ENCODE data around the gene STK39.

- TF ChIP-seq, protein P1, sequence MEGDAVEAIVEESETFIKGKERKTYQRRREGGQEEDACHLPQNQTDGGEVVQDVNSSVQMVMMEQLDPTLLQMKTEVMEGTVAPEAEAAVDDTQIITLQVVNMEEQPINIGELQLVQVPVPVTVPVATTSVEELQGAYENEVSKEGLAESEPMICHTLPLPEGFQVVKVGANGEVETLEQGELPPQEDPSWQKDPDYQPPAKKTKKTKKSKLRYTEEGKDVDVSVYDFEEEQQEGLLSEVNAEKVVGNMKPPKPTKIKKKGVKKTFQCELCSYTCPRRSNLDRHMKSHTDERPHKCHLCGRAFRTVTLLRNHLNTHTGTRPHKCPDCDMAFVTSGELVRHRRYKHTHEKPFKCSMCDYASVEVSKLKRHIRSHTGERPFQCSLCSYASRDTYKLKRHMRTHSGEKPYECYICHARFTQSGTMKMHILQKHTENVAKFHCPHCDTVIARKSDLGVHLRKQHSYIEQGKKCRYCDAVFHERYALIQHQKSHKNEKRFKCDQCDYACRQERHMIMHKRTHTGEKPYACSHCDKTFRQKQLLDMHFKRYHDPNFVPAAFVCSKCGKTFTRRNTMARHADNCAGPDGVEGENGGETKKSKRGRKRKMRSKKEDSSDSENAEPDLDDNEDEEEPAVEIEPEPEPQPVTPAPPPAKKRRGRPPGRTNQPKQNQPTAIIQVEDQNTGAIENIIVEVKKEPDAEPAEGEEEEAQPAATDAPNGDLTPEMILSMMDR (optimal IDR thresholded peaks at IDR 0.05 in 1 of 3, IDR thresholded peaks at IDR 0.05 in 1 of 3, conservative IDR thresholded peaks at IDR 0.05 in 1 of 3; ENCODE audit: extremely low read depth in 1 of 3, insufficient read depth in 2 of 3, low read length in 3 of 3), result no peak
- no peak for TF ChIP-seq EZH2 (IDR thresholded peaks at IDR 0.05; ENCODE audit: low read length)
Observed at GRCh38 chr2:168172071-168172470, 75.3 kb downstream of the STK39 start.
